PFSK-1 (cell line): ENCODE measurements around the gene FAM110A.

Experiments used
- POLR2AphosphoS5 ChIP-seq: IDR thresholded peaks from 2 replicates; pipeline ENCODE4 v1.6.1; 2012; ENCODE audit warnings: low read depth, mild to moderate bottlenecking, control low read depth, low read length, moderate library complexity
- REST ChIP-seq, 2 experiments: IDR thresholded peaks; 2 replicates each; pipeline versions ENCODE4 v1.6.1 to v1.8.0; 2011 to 2012; ENCODE audit warnings: low read depth in 2 of 2, low read length in 2 of 2, control low read depth in 1 of 2, inconsistent platforms in 1 of 2, mild to moderate bottlenecking in 1 of 2, moderate library complexity in 1 of 2; ENCODE audit not compliant: insufficient read depth in 1 of 2
- SIN3A ChIP-seq: IDR thresholded peaks from 2 replicates; pipeline ENCODE4 v1.6.1; 2012; ENCODE audit warnings: mild to moderate bottlenecking, low read length, moderate library complexity, borderline replicate concordance; ENCODE audit not compliant: insufficient read depth
- TAF1 ChIP-seq: IDR thresholded peaks from 2 replicates; pipeline ENCODE4 v1.6.1; 2012; ENCODE audit warnings: low read length, control low read depth, borderline replicate concordance; ENCODE audit not compliant: insufficient read depth

- no peak for TF ChIP-seq POLR2AphosphoS5
- no peak for TF ChIP-seq SIN3A
- no peak for TF ChIP-seq REST (IDR thresholded peaks at IDR 0.05; ENCODE audit: insufficient read depth in 1 of 2, low read depth in 2 of 2, low read length in 2 of 2)
- no peak for TF ChIP-seq TAF1
These were observed 15.4 kb upstream of the FAM110A start for GRCh38 chr20:818001-818664.
